HG02870 (cell line): ENCODE data around the gene ZRANB1.

ENCODE experiments used
- ATAC-seq: cut with Tn5 transposase; IDR thresholded peaks from one replicate; pipeline ENCODE4 v1.9.1; 2021; ENCODE audit warnings: mild to moderate bottlenecking, moderate library complexity; ENCODE audit not compliant: unreplicated experiment

ZRANB1 gene

DNA sequence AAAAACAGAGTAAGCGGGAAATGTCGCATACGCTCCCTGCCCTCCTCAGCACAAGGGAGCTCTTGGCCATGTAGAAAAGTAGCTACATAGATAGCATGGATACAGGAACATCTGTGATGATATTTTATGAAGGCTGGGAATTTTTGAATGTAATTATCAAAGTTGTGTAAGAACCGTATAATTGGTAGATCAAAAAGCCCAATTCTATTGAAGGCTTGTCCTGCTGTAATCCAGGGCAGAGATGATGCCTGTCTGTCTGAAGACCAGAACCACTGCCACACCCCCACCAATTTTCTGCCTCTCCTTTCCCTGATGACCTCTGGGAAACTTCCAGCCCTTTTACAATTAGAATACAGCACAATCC is 51.4 kb downstream of the ZRANB1 start:
- ATAC-seq: no peak

DNA sequence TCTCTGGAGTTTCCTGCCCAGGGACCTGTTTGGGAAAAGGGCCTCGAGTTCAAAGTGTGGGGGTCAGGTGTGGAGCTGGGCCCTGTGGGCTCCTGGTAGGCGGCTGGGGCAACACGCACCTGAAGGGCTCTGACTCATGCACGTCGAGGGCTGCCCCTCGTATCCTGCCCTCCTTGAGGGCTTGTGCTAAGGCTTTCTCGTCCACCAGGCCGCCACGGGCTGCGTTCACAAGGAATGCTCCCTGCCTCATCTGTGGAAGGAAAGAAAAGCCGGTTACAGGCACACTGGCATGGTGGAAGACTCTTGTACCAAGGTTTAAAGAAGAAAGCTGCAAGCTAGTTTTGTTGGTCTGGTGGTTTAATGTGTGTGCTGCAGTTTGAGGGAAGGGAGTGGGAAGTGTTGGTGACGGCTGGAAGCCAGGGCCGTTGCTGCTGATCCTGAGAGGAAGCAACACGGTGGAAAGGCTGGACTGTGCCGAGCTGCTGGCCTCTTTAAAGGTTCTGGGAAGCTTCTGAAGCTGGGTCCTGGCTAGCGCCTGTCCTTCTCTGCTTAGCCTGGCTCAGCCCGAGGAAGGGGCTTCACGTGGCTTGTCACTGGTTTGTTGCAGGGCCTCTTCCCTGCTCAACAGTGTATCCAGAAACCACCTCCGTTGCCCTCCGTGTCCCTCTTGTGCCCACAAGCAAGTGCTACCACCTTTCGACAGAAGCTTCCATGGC is 52.0 kb downstream of the ZRANB1 start:
- ATAC-seq: no peak

DNA sequence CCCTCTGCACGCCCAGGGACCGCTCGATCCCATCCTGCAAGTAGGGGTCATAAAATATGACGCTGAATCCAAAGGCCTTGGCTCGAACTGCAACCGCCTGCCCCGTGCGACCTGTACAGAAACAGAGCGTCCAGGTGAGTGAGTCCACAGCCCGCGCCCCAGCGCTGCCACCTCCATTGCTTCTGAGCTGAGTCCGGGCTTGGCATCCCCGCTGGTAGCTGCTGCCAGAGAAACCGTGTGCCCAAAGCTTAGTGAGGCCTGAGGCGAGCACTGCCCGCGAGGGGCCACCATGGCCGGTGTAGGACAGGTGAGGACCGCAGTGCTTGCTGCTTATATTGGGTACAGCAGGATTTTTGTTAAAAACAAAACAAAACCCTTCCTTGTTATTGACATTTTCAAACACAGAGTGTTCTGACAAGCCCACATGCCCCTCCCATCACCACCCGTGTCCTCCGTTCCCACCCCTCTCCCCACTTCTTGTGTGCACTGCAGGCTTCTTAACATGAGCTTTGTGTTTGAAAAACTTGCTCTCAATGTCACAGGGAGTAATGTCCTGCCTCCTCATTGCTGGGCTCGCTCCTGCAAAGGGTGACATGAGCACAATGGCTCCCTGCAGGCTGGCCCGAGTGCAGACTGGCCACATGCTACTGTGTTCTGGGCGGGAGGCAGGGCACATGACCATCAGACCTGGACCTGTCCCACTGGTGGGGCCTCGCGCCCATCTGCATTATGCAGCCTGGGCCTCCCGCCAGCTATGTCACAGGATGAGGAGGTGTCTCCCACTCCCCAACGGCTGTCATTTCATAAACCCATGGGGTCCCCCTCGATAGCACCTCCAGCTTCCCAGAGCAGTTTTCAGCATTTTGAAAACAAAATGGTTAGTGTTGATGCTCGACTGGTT is 52.9 kb downstream of the ZRANB1 start:
- no peak for ATAC-seq

DNA sequence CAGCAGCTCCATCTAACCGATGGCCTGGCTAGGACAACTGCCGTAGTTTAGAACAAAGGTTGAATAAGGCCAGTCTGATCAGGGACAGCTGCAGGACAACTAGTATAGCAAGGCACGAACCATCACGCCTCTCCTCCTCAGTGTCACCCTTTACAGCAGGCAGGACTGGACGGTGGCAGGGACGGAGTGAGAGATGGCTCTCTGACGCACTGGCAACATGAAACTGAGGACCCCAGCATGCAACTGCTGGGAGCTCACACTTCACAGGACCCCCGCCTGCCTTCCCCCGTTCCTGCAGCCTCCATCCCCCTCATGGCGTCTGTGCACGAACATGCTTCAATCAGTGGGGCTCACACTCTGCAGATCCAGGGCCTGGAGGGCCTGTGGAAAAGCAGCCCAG is 53.7 kb downstream of the ZRANB1 start:
- ATAC-seq: no peak

DNA sequence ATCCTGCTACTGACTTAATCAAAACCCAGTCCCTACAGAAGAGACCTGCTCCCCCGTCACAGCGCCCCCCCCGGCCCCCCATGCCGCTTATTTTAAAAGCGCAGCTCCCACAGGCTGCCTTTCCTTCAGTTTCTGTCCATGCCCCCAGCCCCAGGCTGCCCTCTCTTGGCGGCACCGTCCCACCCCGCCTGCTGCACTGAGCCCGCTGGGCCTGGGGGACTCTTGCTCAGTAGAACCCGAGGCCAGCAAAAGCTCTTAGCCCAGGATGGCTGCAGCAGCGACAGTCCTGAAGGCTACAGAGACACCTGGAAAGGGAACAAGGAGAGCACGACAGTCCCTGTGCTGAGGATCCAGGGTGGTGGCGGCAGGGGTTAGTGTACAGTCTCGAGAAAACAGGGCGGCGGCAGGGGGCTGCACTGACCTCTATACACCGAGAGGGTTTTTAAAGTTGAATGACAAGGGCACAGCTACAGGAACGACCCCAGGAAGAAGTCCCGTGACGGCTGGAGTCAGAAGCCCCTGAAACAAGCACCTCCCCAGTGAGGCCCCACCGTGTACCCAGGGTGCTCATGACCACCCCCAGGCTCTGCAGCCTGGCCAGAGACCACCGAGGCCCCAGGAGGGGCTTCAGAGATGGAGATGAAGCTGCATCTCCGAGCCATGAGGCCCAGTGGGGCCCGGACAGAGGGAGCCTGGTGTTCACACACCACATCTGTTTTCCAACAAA is 54.4 kb downstream of the ZRANB1 start:
- ATAC-seq: no peak

DNA sequence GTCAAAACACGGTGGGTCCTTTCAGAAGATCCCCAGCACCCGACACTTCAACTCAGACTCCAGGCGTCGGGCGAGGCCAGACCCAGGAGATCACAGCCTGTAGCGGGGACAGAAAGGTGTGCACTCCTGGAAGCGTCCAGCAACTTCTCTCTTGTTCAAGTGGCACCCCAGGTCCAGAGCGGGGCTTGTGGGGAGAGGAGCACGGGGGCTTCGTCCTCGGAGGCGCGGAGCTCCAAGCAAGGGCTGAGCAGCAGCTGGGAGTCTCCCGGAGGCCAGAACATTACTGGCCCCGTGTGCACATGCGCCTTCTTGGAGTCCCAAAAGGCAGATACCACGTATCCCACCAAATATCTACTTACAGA is 54.9 kb downstream of the ZRANB1 start:
- no peak for ATAC-seq

DNA sequence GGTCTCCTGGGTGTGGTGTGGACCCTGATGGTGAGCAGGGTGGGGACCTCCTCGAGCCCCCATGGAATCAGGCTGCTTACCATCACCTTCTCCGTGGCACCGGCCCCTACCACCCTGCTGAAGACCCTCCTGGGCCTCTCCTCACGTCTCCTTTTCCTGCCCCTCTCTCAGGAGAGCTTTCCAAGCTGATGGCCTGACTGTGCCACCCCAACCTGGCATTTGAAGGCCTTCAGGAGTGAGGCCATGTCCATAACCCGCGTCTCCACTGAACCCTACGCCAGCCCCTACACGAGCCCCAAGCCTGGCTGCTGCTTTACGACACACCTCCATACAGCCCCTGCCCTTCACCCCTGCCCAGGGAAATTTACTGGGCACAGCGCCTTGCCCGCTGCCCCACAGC is 55.4 kb downstream of the ZRANB1 start:
- no peak for ATAC-seq

DNA sequence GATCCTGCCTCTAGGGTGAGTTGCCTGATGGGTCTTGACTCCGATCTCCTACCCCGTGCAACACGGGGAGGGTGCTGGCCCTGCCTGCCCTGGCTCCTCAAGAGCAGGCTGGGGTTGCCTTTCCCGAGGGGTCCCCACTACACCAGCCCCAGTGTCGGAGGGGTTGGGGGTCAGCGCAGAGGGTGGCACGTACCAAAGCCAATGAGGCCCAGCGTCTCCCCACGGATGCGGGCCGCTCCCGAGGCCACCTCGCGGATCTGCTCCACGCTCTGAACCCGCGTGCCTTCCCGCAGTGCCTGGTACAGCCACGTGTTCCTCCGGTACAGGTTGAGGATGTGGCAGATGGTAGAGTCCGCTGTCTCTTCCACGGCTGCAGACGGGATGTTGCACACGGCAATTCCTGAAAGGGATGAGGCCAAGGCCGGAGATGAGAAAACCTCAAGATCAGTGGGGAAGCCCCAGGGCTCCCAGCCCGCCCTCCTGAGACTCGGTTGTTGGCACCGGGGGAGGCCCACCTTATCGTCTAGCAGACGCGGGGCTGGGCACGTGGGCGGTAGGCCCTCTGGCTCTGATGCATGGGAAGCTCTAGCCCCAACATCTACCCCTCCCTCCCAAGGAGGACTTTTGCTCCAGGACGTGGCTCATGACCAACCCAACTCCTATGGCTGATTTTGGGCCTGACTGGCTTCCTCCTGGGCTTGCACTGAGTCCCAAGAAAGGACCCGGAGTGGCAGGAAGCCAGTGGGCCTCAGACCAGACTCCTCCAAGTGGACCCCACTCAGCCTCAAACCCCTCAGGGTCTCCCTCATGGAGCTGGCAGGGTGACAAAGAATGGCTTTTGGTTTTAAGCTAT is 56.1 kb downstream of the ZRANB1 start:
- ATAC-seq: no peak

DNA sequence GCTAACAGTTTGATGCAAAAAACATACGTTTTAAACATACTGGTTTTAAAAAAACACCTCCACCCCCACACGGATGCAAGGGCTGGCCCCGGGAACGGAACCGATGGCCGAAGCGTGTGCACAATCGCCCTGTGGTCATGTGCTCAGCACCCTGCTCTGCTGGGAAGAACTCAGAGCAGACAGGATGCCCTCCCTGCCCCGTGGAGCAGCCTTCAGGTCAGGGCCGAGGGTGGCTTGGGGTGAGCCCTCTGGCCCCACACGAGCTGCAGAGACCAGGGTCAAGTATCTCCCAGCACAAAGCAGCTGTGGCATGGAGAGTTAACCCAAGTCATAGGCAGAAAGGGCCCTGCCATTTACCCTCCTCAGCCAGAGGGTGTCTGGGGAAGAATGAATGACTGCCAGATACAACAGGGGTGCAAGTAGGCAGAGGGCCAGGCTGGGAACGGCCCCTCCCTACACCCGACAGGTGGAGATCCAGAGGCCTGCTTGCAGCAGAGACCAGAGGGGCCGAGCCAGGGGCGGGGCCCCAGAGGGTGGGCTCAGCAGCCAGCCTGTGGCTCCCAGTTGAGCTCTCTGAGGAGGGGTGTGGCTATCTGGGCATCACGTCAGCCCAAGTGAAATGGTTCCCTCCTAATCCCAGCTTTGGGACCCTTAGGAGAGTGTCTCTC is 56.8 kb downstream of the ZRANB1 start:
- no peak for ATAC-seq

DNA sequence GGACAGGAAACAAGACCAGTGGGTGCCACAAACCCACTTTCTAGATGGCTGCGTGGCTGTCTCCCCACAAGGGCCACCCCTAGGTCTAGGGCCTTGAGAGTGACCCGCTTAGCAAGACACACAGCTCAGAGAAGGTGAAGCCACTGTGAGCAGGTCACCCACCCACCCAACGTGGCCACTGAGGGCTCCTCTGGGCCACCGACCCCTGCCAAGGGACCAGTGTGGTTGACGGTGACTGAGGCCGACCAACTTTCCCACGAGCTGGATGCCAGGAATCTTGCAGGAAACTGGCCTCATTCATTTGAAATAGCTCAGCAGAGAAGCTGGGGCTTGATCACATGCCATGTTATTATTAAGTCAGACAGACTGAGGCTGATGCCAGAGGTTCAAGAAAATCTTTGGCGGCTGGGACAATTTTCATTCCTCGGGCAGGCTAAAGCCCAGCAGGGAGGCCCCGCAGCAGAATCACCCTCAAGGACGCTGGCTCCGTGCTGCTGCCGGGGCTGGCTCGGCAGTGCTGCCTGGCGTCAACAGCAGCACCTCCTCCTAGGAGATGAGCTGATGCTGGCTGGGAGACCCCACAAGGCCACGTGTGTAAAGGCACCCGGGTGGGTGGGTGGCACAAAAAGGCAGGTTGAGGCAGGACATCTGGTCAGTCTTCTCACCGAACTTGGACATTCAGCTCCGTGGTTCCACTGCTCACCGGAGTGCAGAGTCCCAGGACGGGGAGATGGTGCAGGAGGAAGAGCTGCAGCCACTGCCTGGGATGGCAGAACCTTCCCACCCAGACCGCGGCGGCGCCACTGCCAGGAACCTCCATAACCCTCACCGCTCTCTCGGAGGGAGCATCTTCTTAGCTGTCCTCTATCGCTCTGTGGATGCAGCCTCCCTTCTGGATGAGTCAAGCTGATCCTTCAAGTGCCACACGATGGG is 57.8 kb downstream of the ZRANB1 start:
- no peak for ATAC-seq

DNA sequence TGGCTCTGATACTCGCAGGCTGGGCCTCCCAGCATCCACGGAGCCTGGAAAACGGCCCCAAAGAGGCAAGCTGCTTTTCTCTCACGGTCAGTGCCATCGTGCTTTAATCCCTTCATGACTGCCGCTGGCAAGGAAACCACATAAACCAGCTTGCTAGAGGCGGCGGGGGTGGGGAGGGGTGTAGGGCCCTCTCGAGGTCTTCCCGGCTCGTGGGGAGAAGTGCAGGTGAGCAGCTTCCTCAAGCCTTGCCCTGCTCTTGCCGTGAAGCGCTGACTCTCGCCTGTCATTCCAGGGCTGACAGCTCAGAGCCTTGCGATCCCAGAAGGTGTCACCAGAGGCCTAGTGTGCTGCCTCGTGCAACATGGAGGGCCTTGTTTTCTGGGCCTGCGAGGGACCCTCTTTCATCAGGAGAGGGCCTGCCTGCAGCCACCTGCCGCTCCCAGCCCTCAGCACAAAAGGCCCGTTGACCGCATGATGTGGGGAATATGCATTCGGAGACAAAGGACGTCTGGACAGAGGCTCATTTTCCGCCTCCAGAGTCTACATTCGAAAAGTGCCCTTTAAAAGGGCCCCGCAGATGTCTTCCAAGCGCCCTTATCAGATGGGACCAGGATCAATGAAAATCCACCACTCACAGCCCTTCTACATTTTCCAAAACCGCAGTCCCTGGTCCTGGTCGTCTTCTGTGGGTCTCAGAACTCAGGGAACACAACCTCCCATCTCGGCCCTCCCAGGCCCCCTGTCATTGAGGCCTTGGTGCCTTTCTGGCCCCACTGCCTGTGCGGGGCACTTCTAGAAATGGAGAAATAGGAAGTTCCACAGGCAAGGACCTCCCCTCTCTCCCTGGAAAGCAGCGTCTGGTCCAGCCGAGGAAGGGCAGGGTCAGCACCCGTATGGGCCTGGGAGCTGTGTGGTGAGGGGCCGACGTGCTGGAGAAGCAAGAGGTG is 58.7 kb downstream of the ZRANB1 start:
- ATAC-seq: no peak

DNA sequence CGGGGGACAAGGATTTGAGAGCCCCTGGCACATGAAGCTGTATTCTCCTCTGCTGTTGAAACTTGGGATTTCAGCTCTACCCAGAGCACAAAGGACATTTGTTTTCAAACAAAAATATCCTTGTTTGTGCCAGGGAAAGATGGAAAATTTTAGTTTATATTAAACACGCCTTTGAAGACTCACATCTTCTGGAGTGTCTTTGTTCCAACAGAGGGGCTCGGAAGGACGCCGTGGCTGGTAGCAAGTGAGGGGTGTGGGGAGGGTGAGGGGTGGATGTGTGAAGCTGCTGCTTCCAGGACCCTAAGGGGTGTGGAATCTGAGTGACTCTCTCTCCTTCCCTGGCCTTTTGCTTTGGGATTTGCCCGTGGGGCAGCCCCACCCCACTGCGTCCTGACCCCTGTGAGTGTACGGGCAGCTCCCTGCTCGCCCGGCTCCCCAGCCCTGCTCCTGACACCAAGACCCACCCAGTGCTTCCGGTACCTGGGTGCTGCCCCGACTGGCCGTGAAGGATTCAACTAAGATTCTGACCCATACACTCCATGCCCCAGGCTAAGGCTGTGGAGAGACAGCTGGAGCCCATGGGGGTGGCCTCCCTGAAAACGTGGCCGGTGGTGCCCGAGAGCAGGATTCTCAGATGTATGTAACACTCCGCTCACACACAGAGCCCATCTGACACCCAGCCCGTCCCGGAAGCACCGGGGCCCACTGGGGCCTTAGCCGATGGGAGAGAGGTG is 59.6 kb downstream of the ZRANB1 start:
- no peak for ATAC-seq

DNA sequence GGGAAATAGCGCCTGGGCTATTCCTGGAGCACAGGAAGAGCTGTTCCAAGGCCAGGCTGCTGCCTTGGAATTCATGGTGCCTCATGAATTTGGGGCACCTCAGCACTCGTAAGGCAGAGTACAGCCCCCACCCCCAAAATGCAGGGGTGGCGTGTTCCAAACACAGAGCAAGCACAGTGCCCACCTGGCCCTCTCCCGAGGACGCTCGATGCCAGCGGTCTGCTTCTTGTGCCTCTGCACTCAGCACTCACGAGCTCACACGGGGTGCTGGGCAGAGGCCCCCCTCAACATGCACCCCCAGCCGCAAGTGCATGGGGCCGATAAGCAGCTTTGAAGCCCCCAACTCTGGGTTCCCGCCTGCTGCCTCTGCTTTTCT is 60.1 kb downstream of the ZRANB1 start:
- no peak for ATAC-seq

DNA sequence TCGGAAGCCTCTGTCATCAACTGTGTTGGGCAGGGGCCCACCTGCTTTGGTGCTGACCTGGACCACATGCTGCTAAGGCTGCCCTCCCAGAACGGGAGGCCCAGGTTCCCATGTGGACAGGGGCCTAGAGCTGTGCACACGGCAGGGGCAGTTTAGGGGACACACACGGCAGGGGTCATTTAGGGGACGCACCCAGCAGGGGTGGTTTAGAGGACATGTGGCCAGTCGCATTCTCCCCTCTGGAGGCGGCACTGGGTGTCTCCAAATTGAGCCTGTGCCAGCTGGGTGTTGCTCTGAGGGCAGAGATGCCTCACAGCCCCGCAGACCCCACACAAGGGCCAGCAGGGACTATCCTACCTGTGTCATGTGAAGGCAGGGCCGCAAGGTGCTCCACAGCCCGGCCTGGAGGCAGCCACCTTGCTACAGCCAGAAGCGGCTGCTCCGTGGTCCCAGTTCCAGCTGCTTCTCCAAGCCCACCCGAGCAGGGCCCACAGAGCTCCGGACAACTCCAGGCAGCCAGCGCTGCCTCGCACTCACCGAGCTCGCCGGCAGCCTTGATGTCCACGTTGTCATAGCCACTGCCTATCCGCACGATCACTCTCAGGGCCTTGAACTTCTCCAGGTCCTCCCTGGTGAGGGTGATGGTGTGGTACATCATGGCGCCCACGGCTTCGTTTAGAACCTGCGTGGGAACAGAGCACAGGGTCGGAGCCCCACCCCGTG is 60.7 kb downstream of the ZRANB1 start:
- ATAC-seq: no peak

DNA sequence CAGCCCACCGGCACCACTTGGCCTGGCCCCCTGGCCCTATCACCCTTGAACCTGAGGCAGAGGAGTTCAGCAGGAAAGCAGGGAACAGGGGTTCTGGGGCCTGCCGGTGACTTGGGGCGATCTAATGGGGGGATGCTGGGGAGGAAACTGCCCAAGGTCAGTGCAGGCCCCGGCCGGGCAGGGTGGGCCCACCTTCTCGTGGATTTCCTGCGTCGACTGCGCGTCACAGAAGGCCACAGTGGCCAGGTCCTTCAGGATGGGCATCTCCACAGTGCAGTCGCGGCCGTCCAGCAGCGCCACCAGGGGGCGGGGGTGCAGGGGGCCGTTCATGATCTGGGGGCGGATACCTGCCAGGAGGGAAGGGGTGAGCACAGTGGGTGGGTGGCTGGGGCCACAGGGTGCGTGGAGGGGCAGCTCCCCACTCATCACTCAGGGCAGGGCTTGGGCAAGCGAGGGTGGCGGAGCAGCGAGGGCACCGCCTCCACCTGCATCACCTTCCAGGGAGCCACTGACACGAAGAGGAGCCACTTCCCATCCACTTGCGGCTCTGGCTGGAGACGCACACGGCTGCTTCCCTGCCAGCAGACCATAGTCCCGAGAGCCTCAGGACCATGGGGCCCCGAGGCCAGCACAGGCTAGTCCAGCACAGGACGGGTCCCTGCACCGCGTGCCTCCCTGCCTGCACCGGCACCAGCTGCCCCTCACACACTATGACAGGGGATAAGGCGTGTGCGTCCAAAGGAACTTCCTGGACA is 61.4 kb downstream of the ZRANB1 start:
- no peak for ATAC-seq

DNA sequence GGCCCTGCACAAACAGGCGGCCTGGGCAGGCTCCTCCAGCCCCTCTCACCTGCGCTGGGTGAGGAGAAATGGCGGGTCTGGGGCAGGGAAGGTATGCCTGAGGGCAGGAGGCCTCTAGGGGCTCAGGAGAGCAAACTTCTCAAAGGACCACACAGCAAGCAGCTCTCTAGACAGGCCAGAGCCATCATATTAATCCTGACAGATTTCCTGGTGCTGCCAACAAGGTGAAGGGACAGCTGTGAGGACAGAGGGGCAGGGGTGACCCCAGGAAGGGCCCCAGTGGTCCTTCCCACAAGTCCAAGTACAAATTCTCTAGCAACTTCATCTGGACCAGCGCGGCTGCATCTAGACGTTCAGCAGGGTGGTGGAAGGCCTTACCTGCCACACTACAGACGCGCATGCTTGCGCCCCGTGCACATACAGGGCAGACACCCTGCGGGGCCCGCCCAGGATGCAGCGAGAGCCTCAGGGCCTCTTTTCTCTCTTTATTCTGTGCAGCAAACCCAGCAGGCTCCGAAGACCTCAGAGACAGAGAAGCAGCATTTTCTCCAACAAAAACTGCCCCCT is 62.1 kb downstream of the ZRANB1 start:
- ATAC-seq: no peak
